ENCODE data around the gene SLC22A23.

GRCh38 chr6:3319610-3320200, 137.1 kb downstream of the SLC22A23 start:
- TF ChIP-seq CTCF (IDR thresholded peaks at IDR 0.05), result no peak
- no peak for TF ChIP-seq POLR2A (IDR thresholded peaks at IDR 0.05)
